Right lobe of liver (tissue), 4 donors: ENCODE results near the gene CDH26.

ENCODE experiments used
- CTCF ChIP-seq, 4 donors: fragments of 200-600 bp in 3 of 4; fragments of 450-650 bp in 1 of 4; IDR thresholded peaks; one replicate each; pipeline versions ENCODE4 v1.5.1 to v1.8.0; 2016 to 2022; ENCODE audit warnings: antibody characterized with exemption in 4 of 4, mild to moderate bottlenecking in 2 of 4
- POLR2A ChIP-seq: fragments of 450-650 bp; IDR thresholded peaks from one replicate; pipeline ENCODE4 v1.6.1; 2017; ENCODE audit warnings: antibody characterized with exemption, mild to moderate bottlenecking
- donor health status: DM: no; HTN: no; CAD: no.
- donor health status: DM: no; HTN: no; CAD: no.
- donor health status: DM: no; HTN: yes; CAD: no.

GRCh38 chr20:59947376-59947775, 10.8 kb upstream of the CDH26 start:
- no peak for TF ChIP-seq POLR2A
- no peak for TF ChIP-seq CTCF (IDR thresholded peaks at IDR 0.05)
